ENCODE results near the gene OTUD1.

The OTUD1 gene

GRCh38 chr10:23419655-23420329 is 19.1 kb upstream of the OTUD1 start:
- no peak for DNase-seq (ENCODE audit: low read depth in 1 of 2, low spot score in 1 of 2)

- DNase-seq (ENCODE audit: low read depth in 1 of 2, low spot score in 1 of 2): no peak
These were observed 17.5 kb upstream of the OTUD1 start for GRCh38 chr10:23421397-23421796.

GRCh38 chr10:23422003-23422411 is 16.9 kb upstream of the OTUD1 start:
- no peak for DNase-seq (ENCODE audit: low read depth in 1 of 2, low spot score in 1 of 2)

- no peak for DNase-seq (ENCODE audit: low read depth in 1 of 2, low spot score in 1 of 2)
These were observed 6.7 kb upstream of the OTUD1 start for GRCh38 chr10:23432166-23432565.

- DNase-seq (ENCODE audit: low read depth in 1 of 2, low spot score in 1 of 2): no peak
These were observed 6.2 kb upstream of the OTUD1 start for GRCh38 chr10:23432639-23433038.

- no peak for DNase-seq (ENCODE audit: low read depth in 1 of 2, low spot score in 1 of 2)
These were observed 5.2 kb upstream of the OTUD1 start for GRCh38 chr10:23433701-23434100.

- no peak for DNase-seq (ENCODE audit: low read depth in 1 of 2, low spot score in 1 of 2)
These were observed 3.5 kb upstream of the OTUD1 start for GRCh38 chr10:23435378-23435777.

GRCh38 chr10:23436983-23437382 is 1.9 kb upstream of the OTUD1 start:
- DNase-seq (ENCODE audit: low read depth in 1 of 2, low spot score in 1 of 2): no peak

- DNase-seq (ENCODE audit: low read depth in 1 of 2, low spot score in 1 of 2): no peak
These were observed 820 bp upstream of the OTUD1 start for GRCh38 chr10:23437963-23438546.

- peak; percentile 10 to 20 for DNase-seq (ENCODE audit: low read depth in 1 of 2, low spot score in 1 of 2)
These were observed 631 bp downstream of the OTUD1 start for GRCh38 chr10:23439452-23439960.

GRCh38 chr10:23439961-23440889 is 1.4 kb downstream of the OTUD1 start:
- peak; percentile 8 to 17 for DNase-seq (ENCODE audit: low read depth in 1 of 2, low spot score in 1 of 2)

- no peak for DNase-seq (ENCODE audit: low read depth in 1 of 2, low spot score in 1 of 2)
These were observed 2.4 kb downstream of the OTUD1 start for GRCh38 chr10:23441251-23441650.

- no peak for DNase-seq (ENCODE audit: low read depth in 1 of 2, low spot score in 1 of 2)
These were observed 4.1 kb downstream of the OTUD1 start for GRCh38 chr10:23442936-23443335.

- DNase-seq (ENCODE audit: low read depth in 1 of 2, low spot score in 1 of 2): no peak
These were observed 6.7 kb downstream of the OTUD1 start for GRCh38 chr10:23445591-23445990.

GRCh38 chr10:23448323-23448722 is 9.4 kb downstream of the OTUD1 start:
- no peak for DNase-seq (ENCODE audit: low read depth in 1 of 2, low spot score in 1 of 2)

- no peak for DNase-seq (ENCODE audit: low read depth in 1 of 2, low spot score in 1 of 2)
These were observed 10.1 kb downstream of the OTUD1 start for GRCh38 chr10:23448802-23449570.

GRCh38 chr10:23452033-23452655 is 13.3 kb downstream of the OTUD1 start:
- DNase-seq (ENCODE audit: low read depth in 1 of 2, low spot score in 1 of 2): no peak

- no peak for DNase-seq (ENCODE audit: low read depth in 1 of 2, low spot score in 1 of 2)
These were observed 14.6 kb downstream of the OTUD1 start for GRCh38 chr10:23453465-23453864.

GRCh38 chr10:23457632-23458417 is 18.9 kb downstream of the OTUD1 start:
- no peak for DNase-seq (ENCODE audit: low read depth in 1 of 2, low spot score in 1 of 2)
